Mucosa of descending colon (tissue), 3 donors: ENCODE results near the gene IL17RC. TPM values are rescaled to one million over a fixed set of nuclear protein-coding genes. Genes with fewer than 3 reads are reported as not detected.

Source experiments
- ATAC-seq: fragments of 200-7000 bp; cut with Tn5 transposase; one replicate; pipeline ENCODE4 v1.9.1; 2020; ENCODE audit warnings: mild to moderate bottlenecking, moderate library complexity
- DNase-seq, 3 donors: peaks; one replicate each; pipeline ENCODE4 v3.0.0-alpha.2; 2020
- H3K36me3 ChIP-seq: fragments of 200-600 bp; one replicate; pipeline ENCODE4 v1.8.0; 2021; ENCODE audit warnings: low read depth, mild to moderate bottlenecking
- H3K4me1 ChIP-seq: fragments of 200-600 bp; one replicate; pipeline ENCODE4 v1.8.0; 2021; ENCODE audit warnings: low read depth, mild to moderate bottlenecking
- H3K4me3 ChIP-seq: fragments of 200-600 bp; one replicate; pipeline ENCODE4 v1.8.0; 2021; ENCODE audit warnings: mild to moderate bottlenecking
- H3K9me3 ChIP-seq: fragments of 200-600 bp; one replicate; pipeline ENCODE4 v1.8.0; 2021; ENCODE audit warnings: mild to moderate bottlenecking
- CTCF ChIP-seq: fragments of 200-600 bp; IDR thresholded peaks from one replicate; pipeline ENCODE4 v1.8.0; 2022; ENCODE audit warnings: antibody characterized with exemption, mild to moderate bottlenecking
- intact Hi-C, 2 donors: fragments of 100-400 bp; cut with DNase I in 1 of 2; cut with micrococcal nuclease in 1 of 2; formaldehyde crosslinking; loops; one replicate each; pipeline versions ENCODE4 v1.11.0 to v1.11.1; 2022; cut with DNase I, micrococcal nuclease
- total RNA-seq, 3 donors: library from RNA; stranded (reverse); fragmentation: NEBNext Ultra II Directional in 2 of 3; extraction: Animal tissue kit (Norgen Biotek cat#: 25700) in 2 of 3; gene quantifications; one replicate each; pipeline versions ENCODE4 v1.2.1 to v1.2.4, GENCODE V29; 2021 to 2023
- donor health status: DM: no; HTN: no; CAD: no; lungs with moderate emphysema.
- donor health status: DM: no; HTN: no; CAD: no.
- donor health status: DM: no; HTN: yes; CAD: no.

The IL17RC gene
- total RNA-seq, 3 donors from 2014 or later = 36.1 to 45.6 (median 44.0) TPM

DNA sequence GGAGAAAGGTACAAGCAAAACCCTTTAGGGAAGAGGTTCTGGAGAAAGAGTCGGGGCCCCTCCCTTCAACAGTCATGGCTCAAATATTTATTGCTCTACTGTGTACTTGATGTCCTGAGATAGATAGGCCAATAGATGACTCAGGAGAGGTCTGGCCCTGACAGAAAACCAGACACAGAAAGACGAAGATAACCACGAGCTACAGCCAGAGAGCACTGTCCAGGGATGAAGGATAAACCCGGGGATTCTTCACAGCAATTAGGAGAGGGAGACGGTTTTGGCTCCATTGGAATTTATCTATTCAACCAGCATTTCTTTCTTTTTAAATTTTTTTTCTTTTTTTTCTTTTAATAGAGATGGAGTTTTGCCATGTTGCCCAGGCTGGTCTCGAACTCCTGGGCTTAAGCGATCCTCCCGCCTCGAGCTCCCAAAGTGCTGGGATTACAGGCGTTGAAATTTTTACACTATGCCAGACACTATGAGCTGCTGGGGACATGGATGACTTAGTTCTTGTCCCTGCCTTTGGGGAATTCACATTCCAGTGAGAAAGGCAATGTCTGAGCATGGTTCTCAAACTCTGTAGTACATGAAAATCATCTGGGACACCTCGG is 32.2 kb upstream of the IL17RC start:
- H3K4me3 ChIP-seq = no peak overlapping the region
- intact Hi-C loops = no loop called here
- H3K36me3 ChIP-seq = no peaks in the 10 kb centered on the region
- DNase-seq (peak in 1 of 3 donors; percentile 35), ATAC-seq (peak; percentile 98)
- no peaks in the 10 kb centered on the region for H3K9me3 ChIP-seq
- H3K4me1 ChIP-seq = no peaks in the 10 kb centered on the region
- TF ChIP-seq CTCF = no peak

DNA sequence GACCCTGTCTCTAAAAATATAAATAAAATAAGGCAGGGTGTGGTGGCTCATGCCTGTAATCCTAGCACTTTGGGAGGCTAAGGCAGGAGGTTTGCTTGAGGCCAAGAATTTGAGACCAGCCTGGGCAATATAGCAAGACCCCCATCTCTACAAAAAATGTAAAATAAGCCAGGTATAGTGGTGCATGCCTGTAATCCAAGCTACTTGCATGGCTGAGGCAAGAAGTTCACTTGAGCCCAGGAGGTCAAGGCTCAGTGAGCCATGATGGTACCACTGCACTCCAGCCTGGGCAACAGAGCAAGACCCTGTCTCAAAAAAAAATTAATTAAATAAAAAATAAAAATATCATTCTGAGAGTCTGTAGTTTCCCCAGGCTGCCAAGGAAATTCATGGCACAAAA is 30.6 kb upstream of the IL17RC start:
- no peak overlapping the region for H3K4me3 ChIP-seq
- DNase-seq (no peak), ATAC-seq (no peak)
- H3K4me1 ChIP-seq = peaks cover 7% of the 10 kb centered on the region
- H3K36me3 ChIP-seq = no peaks in the 10 kb centered on the region
- no peak for TF ChIP-seq CTCF
- intact Hi-C loops = no loop called here
- no peaks in the 10 kb centered on the region for H3K9me3 ChIP-seq

GRCh38 chr3:9887480-9887879 is 29.4 kb upstream of the IL17RC start:
- DNase-seq (no peak), ATAC-seq (no peak)
- TF ChIP-seq CTCF = no peak
- no peaks in the 10 kb centered on the region for H3K9me3 ChIP-seq
- no peak overlapping the region for H3K4me3 ChIP-seq
- peaks cover 14% of the 10 kb centered on the region for H3K4me1 ChIP-seq
- intact Hi-C loops = no loop called here
- H3K36me3 ChIP-seq = no peaks in the 10 kb centered on the region

GRCh38 chr3:9888540-9888939 is 28.4 kb upstream of the IL17RC start:
- intact Hi-C loops = no loop called here
- Histone ChIP-seq H3K4me1 (peaks cover 14% of the 10 kb centered on the region), H3K4me3 (no peak overlapping the region), H3K9me3 (no peaks in the 10 kb centered on the region), H3K36me3 (no peaks in the 10 kb centered on the region)
- no peak for TF ChIP-seq CTCF
- DNase-seq (no peak), ATAC-seq (no peak)

GRCh38 chr3:9889405-9889804 is 27.5 kb upstream of the IL17RC start:
- H3K4me1 ChIP-seq = peaks cover 22% of the 10 kb centered on the region
- intact Hi-C loops = no loop called here
- TF ChIP-seq CTCF = no peak
- no peak overlapping the region for H3K4me3 ChIP-seq
- H3K9me3 ChIP-seq = no peaks in the 10 kb centered on the region
- ATAC-seq (no peak), DNase-seq (no peak)
- H3K36me3 ChIP-seq = no peaks in the 10 kb centered on the region
